ENCODE results near the gene CACNA1F.

Gene CACNA1F

GRCh38 chrX:49250578-49250977 lies 17.4 kb upstream of the CACNA1F start:
- H3K4me3 ChIP-seq (ENCODE audit: low read depth, low read length): no peak overlapping the region
- TF ChIP-seq CTCF (IDR thresholded peaks at IDR 0.05; ENCODE audit: low read depth, low read length, missing control alignments): no peak
- in situ Hi-C loops (cut with HindIII; ENCODE audit: low sequenced_read_pairs): no loop called here
- no peak for DNase-seq (ENCODE audit: low read depth)

GRCh38 chrX:49250066-49250465 lies 16.9 kb upstream of the CACNA1F start:
- DNase-seq (ENCODE audit: low read depth): no peak
- in situ Hi-C loops (cut with HindIII; ENCODE audit: low sequenced_read_pairs): no loop called here
- no peak overlapping the region for H3K4me3 ChIP-seq (ENCODE audit: low read depth, low read length)
- TF ChIP-seq CTCF (IDR thresholded peaks at IDR 0.05; ENCODE audit: low read depth, low read length, missing control alignments): no peak

- DNase-seq (ENCODE audit: low read depth): no peak
- TF ChIP-seq CTCF (IDR thresholded peaks at IDR 0.05; ENCODE audit: low read depth, low read length, missing control alignments): no peak
- no peak overlapping the region for H3K4me3 ChIP-seq (ENCODE audit: low read depth, low read length)
- in situ Hi-C loops (cut with HindIII; ENCODE audit: low sequenced_read_pairs): no loop called here
Observed at GRCh38 chrX:49249616-49250015, 16.5 kb upstream of the CACNA1F start.

GRCh38 chrX:49249071-49249470 lies 15.9 kb upstream of the CACNA1F start:
- no peak for DNase-seq (ENCODE audit: low read depth)
- in situ Hi-C loops (cut with HindIII; ENCODE audit: low sequenced_read_pairs): no loop called here
- TF ChIP-seq CTCF (IDR thresholded peaks at IDR 0.05; ENCODE audit: low read depth, low read length, missing control alignments): no peak
- no peak overlapping the region for H3K4me3 ChIP-seq (ENCODE audit: low read depth, low read length)

GRCh38 chrX:49247916-49248811 lies 15.0 kb upstream of the CACNA1F start:
- H3K4me3 ChIP-seq (ENCODE audit: low read depth, low read length): no peak overlapping the region
- no peak for DNase-seq (ENCODE audit: low read depth)
- no peak for TF ChIP-seq CTCF (IDR thresholded peaks at IDR 0.05; ENCODE audit: low read depth, low read length, missing control alignments)
- in situ Hi-C loops (cut with HindIII; ENCODE audit: low sequenced_read_pairs): no loop called here

- DNase-seq (ENCODE audit: low read depth): no peak
- no peak overlapping the region for H3K4me3 ChIP-seq (ENCODE audit: low read depth, low read length)
- in situ Hi-C loops (cut with HindIII; ENCODE audit: low sequenced_read_pairs): no loop called here
- TF ChIP-seq CTCF (IDR thresholded peaks at IDR 0.05; ENCODE audit: low read depth, low read length, missing control alignments): no peak
Observed at GRCh38 chrX:49247346-49247745, 14.2 kb upstream of the CACNA1F start.

All from astrocyte of the cerebellum (primary cell).